Pancreas (tissue), 10 donors: ENCODE results near the gene ARFGAP1. TPM values are rescaled to one million over a fixed set of nuclear protein-coding genes. Genes with fewer than 3 reads are reported as not detected.

ENCODE experiments used
- ATAC-seq, 4 donors: fragments of 200-7000 bp; cut with Tn5 transposase; one replicate each; pipeline versions ENCODE4 v1.8.0 to v1.9.1; 2020; ENCODE audit warnings: mild to moderate bottlenecking in 4 of 4, moderate library complexity in 4 of 4
- DNase-seq, 6 donors: peaks; one replicate each; pipeline ENCODE4 v3.0.0-alpha.2; 2020
- FAIRE-seq: peaks from 2 replicates; lab custom pipeline; 2012; peaks lifted over from hg19 to GRCh38; lab: Jason Lieb, UNC
- H3K27ac ChIP-seq, 4 donors: fragments of 200-600 bp; sonication (generic); 1 replicate in 3 of 4; 2 replicates in 1 of 4; pipeline versions ENCODE4 v1.5.0 to v1.8.0; 2020
- H3K27me3 ChIP-seq, 4 donors: fragments of 200-600 bp; one replicate each; pipeline ENCODE4 v1.8.0; 2021
- H3K36me3 ChIP-seq, 3 donors: fragments of 200-600 bp; sonication (generic) in 1 of 3; one replicate each; pipeline versions ENCODE4 v1.5.0 to v1.8.0; 2020 to 2021
- H3K4me1 ChIP-seq, 3 donors: fragments of 200-600 bp; one replicate each; pipeline ENCODE4 v1.8.0; 2021
- H3K4me3 ChIP-seq, 4 donors: fragments of 200-600 bp; sonication (generic) in 2 of 4; one replicate each; pipeline versions ENCODE4 v1.5.0 to v1.8.0; 2020 to 2021
- H3K9me3 ChIP-seq, 4 donors: fragments of 200-600 bp; one replicate each; pipeline ENCODE4 v1.8.0; 2021
- CTCF ChIP-seq, 4 donors: fragments of 200-600 bp; sonication (generic) in 3 of 4; IDR thresholded peaks; one replicate each; pipeline versions ENCODE4 v1.5.0 to v1.8.0; 2021; ENCODE audit warnings: antibody characterized with exemption in 4 of 4
- WGBS, 2 donors: extraction: QIAGEN DNeasy Blood & Tissue Kit; methylation state at CpG; one replicate each; pipeline ENCODE4 v1.1.7; 2013; 5-methylcytosine and 5-hydroxymethylcytosine counted together
- intact Hi-C, 3 donors: fragments of 100-400 bp; cut with DNase I; formaldehyde crosslinking; loops; one replicate each; pipeline versions ENCODE4 v1.11.1 to v1.14.2; 2022
- polyA plus RNA-seq, 2 donors: library from polyadenylated mRNA; stranded (reverse); fragments of 200-250 nt; gene quantifications; one replicate each; pipeline ENCODE4 v1.2.3, GENCODE V29; 2013
- total RNA-seq, 6 donors: library from RNA; stranded (reverse); fragmentation: NEBNext Ultra II Directional in 4 of 6; extraction: Animal tissue kit (Norgen Biotek cat#: 25700) in 4 of 6; gene quantifications; one replicate each; pipeline versions ENCODE4 v1.2.1 to v1.2.4, GENCODE V29; 2021 to 2023
- donor health status: healthy with polysubstance abuse.
- donor health status: DM: no; HTN: no; CAD: no; lungs with moderate emphysema.
- donor health status: DM: no; HTN: no; CAD: no.
- donor health status: control.
- donor health status: control.
- donor health status: Bipolar disorder and iron deficiency.
- donor health status: DM: yes; HTN: yes; CAD: no.
- donor health status: DM: no; HTN: no; CAD: no.
- donor health status: DM: no; HTN: no; CAD: no.
- donor health status: DM: yes; HTN: yes; CAD: no.

The ARFGAP1 gene
- total and polyA plus RNA-seq, 8 donors, result 34.0 to 251 (median 53.3) TPM

- Histone ChIP-seq H3K4me3 (no peak overlapping the region), H3K27ac (no peak overlapping the region), H3K4me1 (no peaks in the 10 kb centered on the region), H3K9me3 (no peaks in the 10 kb centered on the region), H3K36me3 (no peaks in the 10 kb centered on the region), H3K27me3 (no peaks in the 10 kb centered on the region)
- TF ChIP-seq CTCF (IDR thresholded peaks at IDR 0.05), result no peak
- FAIRE-seq (no peak), ATAC-seq (no peak), DNase-seq (no peak)
- 32 to 37% methylated on average over 25 of the region's 25 CpGs for WGBS, 2 donors
- intact Hi-C loops, result no loop called here
Observed at GRCh38 chr20:63261060-63261794, 11.4 kb upstream of the ARFGAP1 start.

- FAIRE-seq (no peak), DNase-seq (no peak), ATAC-seq (no peak)
- WGBS, 2 donors, result 33 to 49% methylated on average over 30 of the region's 30 CpGs
- no peaks in the 10 kb centered on the region for H3K27me3 ChIP-seq
- no peak overlapping the region for H3K27ac ChIP-seq
- no peaks in the 10 kb centered on the region for H3K36me3 ChIP-seq
- TF ChIP-seq CTCF (IDR thresholded peaks at IDR 0.05), result no peak
- intact Hi-C loops, result no loop called here
- no peaks in the 10 kb centered on the region for H3K9me3 ChIP-seq
- no peak overlapping the region for H3K4me3 ChIP-seq
- no peaks in the 10 kb centered on the region for H3K4me1 ChIP-seq
Observed at GRCh38 chr20:63261795-63262528, 10.7 kb upstream of the ARFGAP1 start.

- H3K27me3 ChIP-seq, result no peaks in the 10 kb centered on the region
- ATAC-seq, result no peak
Observed at GRCh38 chr20:63262836-63263235, 9.8 kb upstream of the ARFGAP1 start.

GRCh38 chr20:63264000-63264399 is 8.6 kb upstream of the ARFGAP1 start:
- ATAC-seq (no peak), FAIRE-seq (no peak), DNase-seq (no peak)
- no peak overlapping the region for H3K4me3 ChIP-seq
- intact Hi-C loops, result no loop called here
- no peaks in the 10 kb centered on the region for H3K36me3 ChIP-seq
- no peaks in the 10 kb centered on the region for H3K4me1 ChIP-seq
- no peaks in the 10 kb centered on the region for H3K9me3 ChIP-seq
- no peak overlapping the region for H3K27ac ChIP-seq
- WGBS, 2 donors, result 56 to 69% methylated on average over 10 of the region's 10 CpGs
- no peaks in the 10 kb centered on the region for H3K27me3 ChIP-seq
- no peak for TF ChIP-seq CTCF (IDR thresholded peaks at IDR 0.05)

More at GRCh38 chr20:63262836-63263235, 9.8 kb upstream of the ARFGAP1 start:
- Histone ChIP-seq H3K27ac (no peak overlapping the region), H3K9me3 (no peaks in the 10 kb centered on the region), H3K4me1 (no peaks in the 10 kb centered on the region), H3K36me3 (no peaks in the 10 kb centered on the region), H3K4me3 (no peak overlapping the region)
- DNase-seq (no peak), FAIRE-seq (no peak)
- 36 to 44% methylated on average over 9 of the region's 9 CpGs for WGBS, 2 donors
- intact Hi-C loops, result no loop called here
- no peak for TF ChIP-seq CTCF (IDR thresholded peaks at IDR 0.05)

GRCh38 chr20:63264519-63264918 is 8.1 kb upstream of the ARFGAP1 start:
- H3K9me3 ChIP-seq, result no peaks in the 10 kb centered on the region
- FAIRE-seq (no peak), ATAC-seq (no peak), DNase-seq (no peak)
- H3K27me3 ChIP-seq, result no peaks in the 10 kb centered on the region
- intact Hi-C loops, result no loop called here
- 19 to 31% methylated on average over 14 of the region's 14 CpGs for WGBS, 2 donors
- H3K27ac ChIP-seq, result no peak overlapping the region
- no peaks in the 10 kb centered on the region for H3K4me1 ChIP-seq
- no peak for TF ChIP-seq CTCF (IDR thresholded peaks at IDR 0.05)
- H3K36me3 ChIP-seq, result no peaks in the 10 kb centered on the region
- no peak overlapping the region for H3K4me3 ChIP-seq
